Measurements from ENCODE around the gene GIN1. TPM values are rescaled to one million over a fixed set of nuclear protein-coding genes. Genes with fewer than 3 reads are reported as not detected.
"Not testable (repeated sequence)": the region's sequence is repeated elsewhere in the genome, so short reads cannot be mapped to it uniquely, and the experiment has no call there.

GIN1 gene
- total RNA-seq, 2 donors from 2014 or later = 7.0 to 9.6 TPM

- peaks cover 9% of the 10 kb centered on the region for H3K9me3 ChIP-seq (ENCODE audit: control insufficient read depth, low read length)
- H3K36me3 ChIP-seq (ENCODE audit: control insufficient read depth, insufficient read depth, low read length) = no peaks in the 10 kb centered on the region
- TF ChIP-seq CTCF (conservative IDR thresholded peaks at IDR 0.05) = no peak
- no peak overlapping the region for H3K27ac Mint-ChIP-seq
- no peak overlapping the region for H3K4me3 Mint-ChIP-seq
- peaks cover 14% of the 10 kb centered on the region for H3K9me3 Mint-ChIP-seq
- H3K27ac ChIP-seq (ENCODE audit: low read depth, low read length) = no peak overlapping the region
- H3K27me3 ChIP-seq (ENCODE audit: control insufficient read depth, insufficient read depth, low read length, poor library complexity, severe bottlenecking) = no peaks in the 10 kb centered on the region
- H3K27me3 Mint-ChIP-seq (ENCODE audit: insufficient read depth) = no peaks in the 10 kb centered on the region
- no peaks in the 10 kb centered on the region for H3K36me3 Mint-ChIP-seq (ENCODE audit: low read depth)
- WGBS, 2 experiments (ENCODE audit: insufficient coverage in 1 of 2, insufficient read length in 1 of 2) = 71 to 96% methylated on average over 1 to 3 of the region's 3 CpGs
- H3K4me3 ChIP-seq (ENCODE audit: low read length) = no peak overlapping the region
- peaks cover 35% of the 10 kb centered on the region for H3K4me1 Mint-ChIP-seq
- DNase-seq = no peak
- no peak overlapping the region for H3K9ac ChIP-seq (ENCODE audit: extremely low read depth, low read length, poor library complexity, severe bottlenecking)
- H3K4me1 ChIP-seq (ENCODE audit: control insufficient read depth, insufficient read depth, low read length) = peaks cover 7% of the 10 kb centered on the region
These were observed 59.4 kb downstream of the GIN1 start for GRCh38 chr5:103060424-103060954.

- no peak for DNase-seq
- TF ChIP-seq CTCF (conservative IDR thresholded peaks at IDR 0.05) = no peak
- Mint-ChIP-seq H3K9me3 (peaks cover 21% of the 10 kb centered on the region), H3K36me3 (ENCODE audit: low read depth) (peaks cover 3% of the 10 kb centered on the region), H3K4me3 (no peak overlapping the region), H3K27me3 (ENCODE audit: insufficient read depth) (no peaks in the 10 kb centered on the region), H3K27ac (peak overlapping the region; percentile 63), H3K4me1 (peaks cover 35% of the 10 kb centered on the region)
- H3K9ac ChIP-seq (ENCODE audit: extremely low read depth, low read length, poor library complexity, severe bottlenecking) = no peak overlapping the region
- H3K4me1 ChIP-seq (ENCODE audit: control insufficient read depth, insufficient read depth, low read length) = peaks cover 7% of the 10 kb centered on the region
- no peak overlapping the region for H3K27ac ChIP-seq (ENCODE audit: low read depth, low read length)
- H3K27me3 ChIP-seq (ENCODE audit: control insufficient read depth, insufficient read depth, low read length, poor library complexity, severe bottlenecking) = no peaks in the 10 kb centered on the region
- H3K9me3 ChIP-seq (ENCODE audit: control insufficient read depth, low read length) = peaks cover 9% of the 10 kb centered on the region
- no peak overlapping the region for H3K4me3 ChIP-seq (ENCODE audit: low read length)
- H3K36me3 ChIP-seq (ENCODE audit: control insufficient read depth, insufficient read depth, low read length) = no peaks in the 10 kb centered on the region
- 94 to 97% methylated on average over 3 of the region's 3 CpGs for WGBS, 2 experiments (ENCODE audit: insufficient coverage in 1 of 2, insufficient read length in 1 of 2)
These were observed 60.4 kb downstream of the GIN1 start for GRCh38 chr5:103059525-103059924.

GRCh38 chr5:103057208-103058130 is 62.5 kb downstream of the GIN1 start:
- Mint-ChIP-seq H3K27me3 (ENCODE audit: insufficient read depth) (no peaks in the 10 kb centered on the region), H3K4me3 (no peak overlapping the region), H3K27ac (peak overlapping the region; percentile 91), H3K9me3 (peaks cover 21% of the 10 kb centered on the region), H3K36me3 (ENCODE audit: low read depth) (peaks cover 3% of the 10 kb centered on the region), H3K4me1 (peaks cover 35% of the 10 kb centered on the region)
- Histone ChIP-seq H3K9ac (ENCODE audit: extremely low read depth, low read length, poor library complexity, severe bottlenecking) (no peak overlapping the region), H3K4me1 (ENCODE audit: control insufficient read depth, insufficient read depth, low read length) (peaks cover 7% of the 10 kb centered on the region), H3K4me3 (ENCODE audit: low read length) (no peak overlapping the region), H3K36me3 (ENCODE audit: control insufficient read depth, insufficient read depth, low read length) (no peaks in the 10 kb centered on the region), H3K27me3 (ENCODE audit: control insufficient read depth, insufficient read depth, low read length, poor library complexity, severe bottlenecking) (no peaks in the 10 kb centered on the region), H3K27ac (ENCODE audit: low read depth, low read length) (no peak overlapping the region), H3K9me3 (ENCODE audit: control insufficient read depth, low read length) (peaks cover 9% of the 10 kb centered on the region)
- TF ChIP-seq CTCF (conservative IDR thresholded peaks at IDR 0.05) = no peak
- peak; percentile 49 for DNase-seq
- 74 to 86% methylated on average over 4 to 7 of the region's 7 CpGs for WGBS, 2 experiments (ENCODE audit: insufficient coverage in 1 of 2, insufficient read length in 1 of 2)

GRCh38 chr5:103046706-103047105 is 73.2 kb downstream of the GIN1 start:
- H3K4me1 ChIP-seq (ENCODE audit: control insufficient read depth, insufficient read depth, low read length); H3K4me1 Mint-ChIP-seq; H3K36me3 Mint-ChIP-seq (ENCODE audit: low read depth): not testable (repeated sequence)

More at GRCh38 chr5:103046706-103047105, 73.2 kb downstream of the GIN1 start:
- peaks cover 18% of the 10 kb centered on the region for H3K9me3 Mint-ChIP-seq
- DNase-seq; H3K4me3 Mint-ChIP-seq; H3K27ac Mint-ChIP-seq; H3K27me3 ChIP-seq (ENCODE audit: control insufficient read depth, insufficient read depth, low read length, poor library complexity, severe bottlenecking); H3K36me3 ChIP-seq (ENCODE audit: control insufficient read depth, insufficient read depth, low read length); H3K9ac ChIP-seq (ENCODE audit: extremely low read depth, low read length, poor library complexity, severe bottlenecking); H3K9me3 ChIP-seq (ENCODE audit: control insufficient read depth, low read length); H3K4me3 ChIP-seq (ENCODE audit: low read length); H3K27ac ChIP-seq (ENCODE audit: low read depth, low read length); H3K27me3 Mint-ChIP-seq (ENCODE audit: insufficient read depth): not testable (repeated sequence)
- 91 to 92% methylated on average over 15 to 22 of the region's 22 CpGs for WGBS, 2 experiments (ENCODE audit: insufficient coverage in 1 of 2, insufficient read length in 1 of 2)

Data from endodermal cell (in vitro differentiated cells).